Measurements from ENCODE around the gene SLC38A1. TPM values are rescaled to one million over a fixed set of nuclear protein-coding genes. Genes with fewer than 3 reads are reported as not detected.
A peak's percentile ranks its signal among the peaks of the same experiment; 100 is the strongest.

The SLC38A1 gene
- total RNA-seq, 3 donors from 2014 or later = 7.8 to 219 (median 101) TPM

DNA sequence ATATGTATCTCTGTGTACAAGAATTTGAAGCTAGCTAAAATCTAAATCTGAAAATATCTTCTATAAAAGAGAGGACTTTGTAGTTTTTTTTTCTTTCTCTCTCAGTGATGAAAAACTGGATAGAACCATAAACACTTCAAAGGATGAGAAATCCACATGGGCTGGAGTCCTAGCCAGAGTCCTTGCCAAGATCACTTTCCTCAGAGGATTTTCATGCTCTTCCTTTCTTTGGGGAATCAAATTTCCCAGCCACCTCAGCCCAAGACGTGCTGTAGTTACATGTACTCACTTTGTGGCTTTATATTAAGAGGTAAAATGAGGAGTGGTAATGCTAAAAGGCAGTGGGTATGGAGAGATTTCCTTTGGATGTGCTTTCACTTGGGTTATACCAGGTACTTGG lies 110.3 kb downstream of the SLC38A1 start:
- H3K36me3 ChIP-seq = no peaks in the 10 kb centered on the region
- H3K4me1 ChIP-seq = no peaks in the 10 kb centered on the region
- H3K9me3 ChIP-seq = no peaks in the 10 kb centered on the region
- H3K27me3 ChIP-seq = no peaks in the 10 kb centered on the region
- H3K27ac ChIP-seq = no peak overlapping the region
- intact Hi-C loops (cut with DNase I; ENCODE audit: low total_unique reads) = no loop called here
- TF ChIP-seq POLR2A (IDR thresholded peaks at IDR 0.05) = no peak
- TF ChIP-seq, protein P1, sequence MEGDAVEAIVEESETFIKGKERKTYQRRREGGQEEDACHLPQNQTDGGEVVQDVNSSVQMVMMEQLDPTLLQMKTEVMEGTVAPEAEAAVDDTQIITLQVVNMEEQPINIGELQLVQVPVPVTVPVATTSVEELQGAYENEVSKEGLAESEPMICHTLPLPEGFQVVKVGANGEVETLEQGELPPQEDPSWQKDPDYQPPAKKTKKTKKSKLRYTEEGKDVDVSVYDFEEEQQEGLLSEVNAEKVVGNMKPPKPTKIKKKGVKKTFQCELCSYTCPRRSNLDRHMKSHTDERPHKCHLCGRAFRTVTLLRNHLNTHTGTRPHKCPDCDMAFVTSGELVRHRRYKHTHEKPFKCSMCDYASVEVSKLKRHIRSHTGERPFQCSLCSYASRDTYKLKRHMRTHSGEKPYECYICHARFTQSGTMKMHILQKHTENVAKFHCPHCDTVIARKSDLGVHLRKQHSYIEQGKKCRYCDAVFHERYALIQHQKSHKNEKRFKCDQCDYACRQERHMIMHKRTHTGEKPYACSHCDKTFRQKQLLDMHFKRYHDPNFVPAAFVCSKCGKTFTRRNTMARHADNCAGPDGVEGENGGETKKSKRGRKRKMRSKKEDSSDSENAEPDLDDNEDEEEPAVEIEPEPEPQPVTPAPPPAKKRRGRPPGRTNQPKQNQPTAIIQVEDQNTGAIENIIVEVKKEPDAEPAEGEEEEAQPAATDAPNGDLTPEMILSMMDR (IDR thresholded peaks at IDR 0.05) = no peak
- no peak for DNase-seq (ENCODE audit: low spot score in 2 of 2)
- no peak overlapping the region for H3K4me3 ChIP-seq

DNA sequence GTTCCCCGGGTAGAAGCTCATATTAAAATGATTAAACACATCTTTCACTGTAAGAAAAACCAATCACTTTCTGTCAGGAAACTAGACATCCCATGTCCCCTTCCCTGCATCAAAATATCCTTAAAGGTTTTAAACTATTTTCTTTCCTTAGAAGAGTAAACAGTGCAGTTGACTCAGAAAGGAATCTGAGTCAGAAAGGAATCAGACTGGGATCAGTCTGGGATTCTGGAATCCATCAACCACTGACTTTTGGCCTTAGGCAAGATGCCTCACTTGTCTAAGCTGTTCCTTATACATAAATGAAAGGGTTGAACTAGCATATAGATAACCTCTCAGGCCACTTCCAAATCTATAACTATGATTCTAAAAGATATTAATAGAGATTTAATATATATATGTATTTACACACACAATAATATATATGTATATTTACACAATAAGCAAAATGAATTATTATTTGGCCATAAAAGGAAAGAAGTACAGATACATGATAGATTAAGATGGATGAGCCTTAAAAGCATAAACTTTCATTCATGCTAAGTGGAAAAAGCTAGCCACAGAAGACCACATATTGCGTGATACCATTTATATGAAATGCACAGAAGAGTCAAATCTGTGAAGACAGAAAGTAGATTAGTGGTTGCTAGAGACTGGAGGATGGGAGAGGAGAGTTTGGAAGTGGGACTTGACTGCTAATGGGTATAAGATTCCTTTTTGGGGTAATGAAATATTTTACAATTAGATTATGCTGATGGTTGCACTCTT lies 114.4 kb downstream of the SLC38A1 start:
- Histone ChIP-seq H3K27ac (no peak overlapping the region), H3K36me3 (no peaks in the 10 kb centered on the region), H3K9me3 (no peaks in the 10 kb centered on the region), H3K4me1 (no peaks in the 10 kb centered on the region), H3K4me3 (no peak overlapping the region), H3K27me3 (no peaks in the 10 kb centered on the region)
- intact Hi-C loops (cut with DNase I; ENCODE audit: low total_unique reads) = no loop called here
- TF ChIP-seq POLR2AphosphoS5 (IDR thresholded peaks at IDR 0.05) (no peak), POLR2A (IDR thresholded peaks at IDR 0.05) (no peak)
- TF ChIP-seq, protein P1 (IDR thresholded peaks at IDR 0.05) = no peak
- DNase-seq (ENCODE audit: low spot score in 2 of 2) = no peak

DNA sequence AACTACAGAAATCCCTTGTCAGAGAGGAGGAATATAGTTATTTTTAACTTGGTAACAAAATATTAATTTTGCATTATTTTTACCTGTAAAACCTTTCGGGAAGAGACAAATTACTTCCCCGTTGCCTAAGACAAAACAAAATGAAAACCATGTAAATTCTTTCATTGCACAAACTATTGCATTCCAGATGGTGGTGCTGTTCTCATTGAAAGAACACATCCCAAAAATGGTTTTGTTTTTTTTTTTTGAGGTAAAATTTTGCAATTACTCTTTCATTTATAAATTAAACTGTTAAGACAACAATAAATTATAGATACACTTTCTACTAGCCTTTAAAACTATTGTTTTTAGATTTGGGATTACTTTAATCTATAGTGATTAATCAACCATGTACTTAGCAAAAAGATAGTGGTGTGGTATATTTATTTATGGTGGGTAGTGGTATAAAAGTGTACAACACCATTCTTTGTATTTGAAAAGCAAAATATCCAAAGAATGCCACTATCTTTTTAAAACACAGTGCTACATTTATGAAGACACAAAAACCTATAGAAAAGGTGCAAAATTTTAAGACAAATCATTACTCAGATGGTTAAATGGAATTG lies 115.5 kb downstream of the SLC38A1 start:
- DNase-seq (ENCODE audit: low spot score in 2 of 2) = no peak
- Histone ChIP-seq H3K27ac (no peak overlapping the region), H3K4me1 (no peaks in the 10 kb centered on the region), H3K9me3 (no peaks in the 10 kb centered on the region), H3K36me3 (no peaks in the 10 kb centered on the region), H3K4me3 (no peak overlapping the region), H3K27me3 (no peaks in the 10 kb centered on the region)
- intact Hi-C loops (cut with DNase I; ENCODE audit: low total_unique reads) = no loop called here
- TF ChIP-seq POLR2A (IDR thresholded peaks at IDR 0.05) = no peak
- TF ChIP-seq, protein P1 (IDR thresholded peaks at IDR 0.05) = peak in 2 of 3 donors; percentile 42 to 45

DNA sequence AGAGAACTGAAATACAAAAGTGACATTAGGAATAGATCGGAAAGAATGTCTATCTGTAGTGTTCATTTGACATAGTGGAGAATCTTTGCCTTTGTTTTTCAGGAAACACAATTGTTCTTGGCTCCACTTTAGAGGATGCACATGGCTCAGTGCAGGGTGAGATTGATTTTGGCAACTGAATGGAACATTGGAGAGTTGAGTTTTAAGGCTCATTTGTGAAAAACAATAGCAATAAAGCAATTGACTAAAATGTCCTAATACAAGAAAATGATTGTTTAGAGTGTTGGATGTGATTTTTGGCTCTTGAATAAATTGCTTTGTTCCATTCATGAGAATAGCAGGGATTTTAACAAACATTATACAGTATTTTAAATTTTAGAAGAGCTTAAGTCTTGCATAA lies 116.4 kb downstream of the SLC38A1 start:
- TF ChIP-seq POLR2A (IDR thresholded peaks at IDR 0.05) (no peak), POLR2AphosphoS5 (IDR thresholded peaks at IDR 0.05) (no peak)
- TF ChIP-seq, protein P1 (IDR thresholded peaks at IDR 0.05) = no peak
- Histone ChIP-seq H3K27me3 (no peaks in the 10 kb centered on the region), H3K9me3 (no peaks in the 10 kb centered on the region), H3K4me3 (no peak overlapping the region), H3K36me3 (no peaks in the 10 kb centered on the region), H3K4me1 (no peaks in the 10 kb centered on the region), H3K27ac (no peak overlapping the region)
- intact Hi-C loops (cut with DNase I; ENCODE audit: low total_unique reads) = no loop called here
- DNase-seq (ENCODE audit: low spot score in 2 of 2) = no peak

DNA sequence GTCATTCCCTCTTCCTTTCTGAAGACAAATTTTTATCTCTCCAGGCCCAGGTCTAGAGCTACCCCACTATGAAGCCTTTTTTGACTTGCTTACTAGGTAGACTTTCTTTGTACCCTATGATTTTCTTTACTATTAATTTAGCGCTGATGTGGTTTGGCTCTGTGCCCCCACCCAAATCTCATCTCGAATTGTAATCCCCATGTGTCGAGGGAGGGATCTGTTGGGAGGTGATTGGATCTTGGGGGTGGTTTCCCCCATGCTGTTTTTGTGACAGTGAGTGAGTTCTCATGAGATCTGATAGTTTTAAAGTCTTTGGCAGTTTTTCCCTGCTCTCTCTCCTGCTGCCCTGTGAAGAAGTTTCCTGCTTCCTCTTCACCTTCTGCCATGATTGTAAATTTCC lies 118.1 kb downstream of the SLC38A1 start:
- no peak for DNase-seq (ENCODE audit: low spot score in 2 of 2)
- H3K27ac ChIP-seq = no peak overlapping the region
- H3K4me1 ChIP-seq = no peaks in the 10 kb centered on the region
- H3K27me3 ChIP-seq = no peaks in the 10 kb centered on the region
- TF ChIP-seq, protein P1 (IDR thresholded peaks at IDR 0.05) = no peak
- TF ChIP-seq POLR2AphosphoS5 (IDR thresholded peaks at IDR 0.05) (no peak), POLR2A (IDR thresholded peaks at IDR 0.05) (no peak)
- H3K4me3 ChIP-seq = no peak overlapping the region
- no peaks in the 10 kb centered on the region for H3K36me3 ChIP-seq
- no peaks in the 10 kb centered on the region for H3K9me3 ChIP-seq
- intact Hi-C loops (cut with DNase I; ENCODE audit: low total_unique reads) = no loop called here
